D721Med (cell line): ENCODE results near the gene DAPK1.

ENCODE experiments used
- DNase-seq: peaks from one replicate; pipeline ENCODE4 v3.0.0; 2011; ENCODE audit warnings: low spot score; ENCODE audit not compliant: insufficient read length
- FAIRE-seq: peaks from 2 replicates; lab custom pipeline; 2011; peaks lifted over from hg19 to GRCh38; lab: Jason Lieb, UNC
- CTCF ChIP-seq: IDR thresholded peaks from 2 replicates; pipeline ENCODE4 v1.5.1; 2012; ENCODE audit warnings: mild to moderate bottlenecking, control low read depth; ENCODE audit not compliant: insufficient read depth; ENCODE audit errors: missing control alignments

The DAPK1 gene

GRCh38 chr9:87611776-87612175 lies 114.1 kb downstream of the DAPK1 start:
- no peak for TF ChIP-seq CTCF
- DNase-seq, result no peak
- FAIRE-seq, result no peak

GRCh38 chr9:87612536-87612935 lies 114.9 kb downstream of the DAPK1 start:
- no peak for TF ChIP-seq CTCF

GRCh38 chr9:87613265-87614111 lies 115.8 kb downstream of the DAPK1 start:
- TF ChIP-seq CTCF, result no peak
- DNase-seq (no peak), FAIRE-seq (no peak)

More at GRCh38 chr9:87612536-87612935, 114.9 kb downstream of the DAPK1 start:
- FAIRE-seq (no peak), DNase-seq (no peak)

- DNase-seq, result no peak
- no peak for FAIRE-seq
- no peak for TF ChIP-seq CTCF
Observed at GRCh38 chr9:87614397-87614796, 116.7 kb downstream of the DAPK1 start.

GRCh38 chr9:87615136-87615535 lies 117.5 kb downstream of the DAPK1 start:
- TF ChIP-seq CTCF, result no peak
- DNase-seq (no peak), FAIRE-seq (no peak)

- TF ChIP-seq CTCF, result no peak
- DNase-seq, result no peak
- no peak for FAIRE-seq
Observed at GRCh38 chr9:87615547-87616148, 118.0 kb downstream of the DAPK1 start.

- no peak for FAIRE-seq
- no peak for DNase-seq
- TF ChIP-seq CTCF, result no peak
Observed at GRCh38 chr9:87618226-87618625, 120.6 kb downstream of the DAPK1 start.
